Vagina (tissue), 2 donors: Measurements from ENCODE around the gene INSYN2A.

Experiments used
- CTCF ChIP-seq, 3 experiments: fragments of 450-650 bp in 2 of 3; fragments of 200-600 bp in 1 of 3; sonication (generic) in 1 of 3; IDR thresholded peaks; one replicate each; pipeline ENCODE4 v1.5.1; 2017 to 2019; ENCODE audit warnings: antibody characterized with exemption in 3 of 3, mild to moderate bottlenecking in 2 of 3, moderate library complexity in 2 of 3
- POLR2A ChIP-seq, 2 donors: fragments of 450-650 bp; IDR thresholded peaks; one replicate each; pipeline ENCODE4 v1.6.1; 2017; ENCODE audit warnings: antibody characterized with exemption in 2 of 2, mild to moderate bottlenecking in 2 of 2, moderate library complexity in 2 of 2

- TF ChIP-seq CTCF (IDR thresholded peaks at IDR 0.05) (no peak), POLR2A (IDR thresholded peaks at IDR 0.05) (no peak)
These were observed 1.9 kb upstream of the INSYN2A start for GRCh38 chr10:127198307-127198706.
